ENCODE measurements around the gene HOXA10.

HOXA10 gene

DNA sequence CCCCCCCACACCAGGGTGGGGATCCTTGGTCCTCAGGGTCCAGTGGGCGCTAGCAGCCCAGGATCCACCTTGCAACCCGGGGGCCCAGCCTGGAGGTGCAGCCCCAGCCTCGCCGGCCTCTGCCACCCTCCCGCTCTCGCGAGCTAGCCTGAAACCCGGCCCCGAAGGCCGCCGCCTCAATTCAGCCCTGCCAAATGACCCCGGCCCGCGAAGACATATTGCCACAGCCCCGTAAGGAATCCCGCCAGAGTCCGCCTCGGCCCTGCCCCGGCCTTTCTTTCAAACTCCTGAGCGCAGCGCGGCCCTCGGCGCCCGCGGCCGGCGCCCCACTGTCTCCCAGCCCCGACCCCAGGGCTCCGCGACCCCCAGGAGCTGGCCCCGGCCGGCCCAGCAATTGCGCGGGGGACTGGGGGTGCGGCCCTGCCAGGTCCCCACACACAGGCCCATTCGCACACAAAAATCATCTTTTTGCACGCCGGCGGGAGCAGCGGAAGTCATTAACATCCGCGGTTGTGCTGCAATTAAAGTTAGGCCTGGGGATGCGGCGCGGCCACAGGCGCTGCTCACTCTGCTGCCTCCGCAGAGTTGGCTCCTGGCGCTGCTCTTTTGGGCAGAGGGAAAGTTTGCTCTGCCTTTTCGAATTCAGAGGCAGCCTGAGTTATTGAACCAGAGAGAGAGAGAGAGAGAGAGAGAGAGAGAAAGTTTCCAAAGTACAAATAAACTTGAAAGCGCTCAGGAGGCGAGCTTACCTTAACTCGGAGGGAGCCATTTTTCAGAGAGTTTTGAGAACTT lies 34.6 kb downstream of the HOXA10 start:
- no peak for ATAC-seq
- TF ChIP-seq TCF4 (CRISPR knock-in tag; IDR thresholded peaks at IDR 0.05; ENCODE audit: borderline replicate concordance): no peak
- TF ChIP-seq, protein P1, sequence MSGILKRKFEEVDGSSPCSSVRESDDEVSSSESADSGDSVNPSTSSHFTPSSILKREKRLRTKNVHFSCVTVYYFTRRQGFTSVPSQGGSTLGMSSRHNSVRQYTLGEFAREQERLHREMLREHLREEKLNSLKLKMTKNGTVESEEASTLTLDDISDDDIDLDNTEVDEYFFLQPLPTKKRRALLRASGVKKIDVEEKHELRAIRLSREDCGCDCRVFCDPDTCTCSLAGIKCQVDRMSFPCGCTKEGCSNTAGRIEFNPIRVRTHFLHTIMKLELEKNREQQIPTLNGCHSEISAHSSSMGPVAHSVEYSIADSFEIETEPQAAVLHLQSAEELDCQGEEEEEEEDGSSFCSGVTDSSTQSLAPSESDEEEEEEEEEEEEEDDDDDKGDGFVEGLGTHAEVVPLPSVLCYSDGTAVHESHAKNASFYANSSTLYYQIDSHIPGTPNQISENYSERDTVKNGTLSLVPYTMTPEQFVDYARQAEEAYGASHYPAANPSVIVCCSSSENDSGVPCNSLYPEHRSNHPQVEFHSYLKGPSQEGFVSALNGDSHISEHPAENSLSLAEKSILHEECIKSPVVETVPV (CRISPR knock-in tag; IDR thresholded peaks at IDR 0.05): no peak
- no peak for TF ChIP-seq ISL1 (CRISPR knock-in tag; IDR thresholded peaks at IDR 0.05)
- TF ChIP-seq ARNTL (CRISPR knock-in tag; IDR thresholded peaks at IDR 0.05; ENCODE audit: borderline replicate concordance, low read depth): no peak
- TF ChIP-seq SNAI2 (CRISPR knock-in tag; IDR thresholded peaks at IDR 0.05): no peak
- no peak for TF ChIP-seq RARB (CRISPR knock-in tag; IDR thresholded peaks at IDR 0.05)
- no peak for TF ChIP-seq ZFP3 (CRISPR knock-in tag; IDR thresholded peaks at IDR 0.05)

DNA sequence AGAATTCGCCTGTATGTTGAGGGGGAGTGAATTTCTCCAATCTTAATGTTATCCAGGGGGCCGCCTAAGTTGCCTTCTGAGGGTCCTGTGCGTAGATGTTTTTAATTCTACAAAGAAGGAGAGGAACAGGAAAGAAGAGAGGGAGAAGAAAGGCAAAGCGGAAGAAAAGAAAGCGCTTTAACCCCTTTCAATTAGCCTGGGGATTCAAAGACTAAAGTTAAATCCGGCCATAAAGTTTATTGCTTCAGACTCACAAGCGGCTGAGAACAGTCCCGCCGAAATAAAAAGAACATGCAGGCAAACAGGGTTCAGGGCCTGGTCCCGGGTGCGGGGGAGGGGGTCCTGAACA lies 35.2 kb downstream of the HOXA10 start:
- ATAC-seq: no peak
- TF ChIP-seq PPARA (CRISPR knock-in tag; IDR thresholded peaks at IDR 0.05; ENCODE audit: borderline replicate concordance): no peak
- no peak for TF ChIP-seq ESRRG (CRISPR knock-in tag; IDR thresholded peaks at IDR 0.05)
- TF ChIP-seq, protein P2, sequence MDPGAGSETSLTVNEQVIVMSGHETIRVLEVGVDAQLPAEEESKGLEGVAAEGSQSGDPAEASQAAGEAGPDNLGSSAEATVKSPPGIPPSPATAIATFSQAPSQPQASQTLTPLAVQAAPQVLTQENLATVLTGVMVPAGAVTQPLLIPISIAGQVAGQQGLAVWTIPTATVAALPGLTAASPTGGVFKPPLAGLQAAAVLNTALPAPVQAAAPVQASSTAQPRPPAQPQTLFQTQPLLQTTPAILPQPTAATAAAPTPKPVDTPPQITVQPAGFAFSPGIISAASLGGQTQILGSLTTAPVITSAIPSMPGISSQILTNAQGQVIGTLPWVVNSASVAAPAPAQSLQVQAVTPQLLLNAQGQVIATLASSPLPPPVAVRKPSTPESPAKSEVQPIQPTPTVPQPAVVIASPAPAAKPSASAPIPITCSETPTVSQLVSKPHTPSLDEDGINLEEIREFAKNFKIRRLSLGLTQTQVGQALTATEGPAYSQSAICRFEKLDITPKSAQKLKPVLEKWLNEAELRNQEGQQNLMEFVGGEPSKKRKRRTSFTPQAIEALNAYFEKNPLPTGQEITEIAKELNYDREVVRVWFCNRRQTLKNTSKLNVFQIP (CRISPR knock-in tag; IDR thresholded peaks at IDR 0.05; ENCODE audit: borderline replicate concordance, low read depth): no peak
- no peak for TF ChIP-seq ZFP30 (CRISPR knock-in tag; IDR thresholded peaks at IDR 0.05)
- TF ChIP-seq ZNF70 (CRISPR knock-in tag; IDR thresholded peaks at IDR 0.05): no peak
- TF ChIP-seq, protein P3, sequence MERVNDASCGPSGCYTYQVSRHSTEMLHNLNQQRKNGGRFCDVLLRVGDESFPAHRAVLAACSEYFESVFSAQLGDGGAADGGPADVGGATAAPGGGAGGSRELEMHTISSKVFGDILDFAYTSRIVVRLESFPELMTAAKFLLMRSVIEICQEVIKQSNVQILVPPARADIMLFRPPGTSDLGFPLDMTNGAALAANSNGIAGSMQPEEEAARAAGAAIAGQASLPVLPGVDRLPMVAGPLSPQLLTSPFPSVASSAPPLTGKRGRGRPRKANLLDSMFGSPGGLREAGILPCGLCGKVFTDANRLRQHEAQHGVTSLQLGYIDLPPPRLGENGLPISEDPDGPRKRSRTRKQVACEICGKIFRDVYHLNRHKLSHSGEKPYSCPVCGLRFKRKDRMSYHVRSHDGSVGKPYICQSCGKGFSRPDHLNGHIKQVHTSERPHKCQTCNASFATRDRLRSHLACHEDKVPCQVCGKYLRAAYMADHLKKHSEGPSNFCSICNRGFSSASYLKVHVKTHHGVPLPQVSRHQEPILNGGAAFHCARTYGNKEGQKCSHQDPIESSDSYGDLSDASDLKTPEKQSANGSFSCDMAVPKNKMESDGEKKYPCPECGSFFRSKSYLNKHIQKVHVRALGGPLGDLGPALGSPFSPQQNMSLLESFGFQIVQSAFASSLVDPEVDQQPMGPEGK (CRISPR knock-in tag; IDR thresholded peaks at IDR 0.05; ENCODE audit: borderline replicate concordance): no peak
- no peak for TF ChIP-seq ZC3H10 (CRISPR knock-in tag; IDR thresholded peaks at IDR 0.05)
- TF ChIP-seq BACH2 (CRISPR knock-in tag; IDR thresholded peaks at IDR 0.05; ENCODE audit: borderline replicate concordance): no peak
- TF ChIP-seq CSDC2 (CRISPR knock-in tag; IDR thresholded peaks at IDR 0.05): no peak

DNA sequence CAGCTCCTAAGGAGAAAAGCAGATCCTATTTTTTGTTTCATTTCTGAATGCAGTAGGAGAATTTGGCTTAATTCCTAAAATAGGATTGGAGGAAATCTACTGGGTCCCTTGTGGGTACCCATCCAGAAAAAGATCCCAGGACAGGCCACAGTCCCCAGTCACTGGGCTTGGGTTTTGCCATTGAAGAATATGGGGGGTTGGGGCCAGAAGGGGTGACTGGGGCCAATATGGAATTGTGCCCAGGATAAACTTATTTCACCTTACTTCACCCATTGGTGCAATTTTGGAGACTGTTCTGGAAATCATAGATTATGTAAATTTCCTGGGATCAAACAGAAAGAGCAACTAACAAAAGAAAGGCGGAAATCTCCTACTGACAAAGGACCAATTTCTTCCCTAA lies 35.6 kb downstream of the HOXA10 start:
- TF ChIP-seq ZNF70 (CRISPR knock-in tag; IDR thresholded peaks at IDR 0.05) (no peak), TOX (CRISPR knock-in tag; IDR thresholded peaks at IDR 0.05; ENCODE audit: borderline replicate concordance) (no peak), OSR1 (CRISPR knock-in tag; IDR thresholded peaks at IDR 0.05) (no peak), SNAI2 (CRISPR knock-in tag; IDR thresholded peaks at IDR 0.05) (no peak), ZFP30 (CRISPR knock-in tag; IDR thresholded peaks at IDR 0.05) (no peak), GLIS3 (CRISPR knock-in tag; IDR thresholded peaks at IDR 0.05) (no peak), BACH2 (CRISPR knock-in tag; IDR thresholded peaks at IDR 0.05; ENCODE audit: borderline replicate concordance) (no peak), ISL1 (CRISPR knock-in tag; IDR thresholded peaks at IDR 0.05) (no peak), ZNF8 (CRISPR knock-in tag; IDR thresholded peaks at IDR 0.05) (no peak)
- TF ChIP-seq, protein P1 (CRISPR knock-in tag; IDR thresholded peaks at IDR 0.05): no peak
- TF ChIP-seq, protein P2 (CRISPR knock-in tag; IDR thresholded peaks at IDR 0.05; ENCODE audit: borderline replicate concordance, low read depth): no peak
- TF ChIP-seq, protein P4, sequence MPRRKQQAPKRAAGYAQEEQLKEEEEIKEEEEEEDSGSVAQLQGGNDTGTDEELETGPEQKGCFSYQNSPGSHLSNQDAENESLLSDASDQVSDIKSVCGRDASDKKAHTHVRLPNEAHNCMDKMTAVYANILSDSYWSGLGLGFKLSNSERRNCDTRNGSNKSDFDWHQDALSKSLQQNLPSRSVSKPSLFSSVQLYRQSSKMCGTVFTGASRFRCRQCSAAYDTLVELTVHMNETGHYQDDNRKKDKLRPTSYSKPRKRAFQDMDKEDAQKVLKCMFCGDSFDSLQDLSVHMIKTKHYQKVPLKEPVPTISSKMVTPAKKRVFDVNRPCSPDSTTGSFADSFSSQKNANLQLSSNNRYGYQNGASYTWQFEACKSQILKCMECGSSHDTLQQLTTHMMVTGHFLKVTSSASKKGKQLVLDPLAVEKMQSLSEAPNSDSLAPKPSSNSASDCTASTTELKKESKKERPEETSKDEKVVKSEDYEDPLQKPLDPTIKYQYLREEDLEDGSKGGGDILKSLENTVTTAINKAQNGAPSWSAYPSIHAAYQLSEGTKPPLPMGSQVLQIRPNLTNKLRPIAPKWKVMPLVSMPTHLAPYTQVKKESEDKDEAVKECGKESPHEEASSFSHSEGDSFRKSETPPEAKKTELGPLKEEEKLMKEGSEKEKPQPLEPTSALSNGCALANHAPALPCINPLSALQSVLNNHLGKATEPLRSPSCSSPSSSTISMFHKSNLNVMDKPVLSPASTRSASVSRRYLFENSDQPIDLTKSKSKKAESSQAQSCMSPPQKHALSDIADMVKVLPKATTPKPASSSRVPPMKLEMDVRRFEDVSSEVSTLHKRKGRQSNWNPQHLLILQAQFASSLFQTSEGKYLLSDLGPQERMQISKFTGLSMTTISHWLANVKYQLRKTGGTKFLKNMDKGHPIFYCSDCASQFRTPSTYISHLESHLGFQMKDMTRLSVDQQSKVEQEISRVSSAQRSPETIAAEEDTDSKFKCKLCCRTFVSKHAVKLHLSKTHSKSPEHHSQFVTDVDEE (CRISPR knock-in tag; IDR thresholded peaks at IDR 0.05): no peak
- no peak for ATAC-seq
